HepG2 (cell line): ENCODE data around the gene HK2. TPM values are rescaled to one million over a fixed set of nuclear protein-coding genes. Genes with fewer than 3 reads are reported as not detected.

Source experiments
- CSRNP2 ChIP-seq: sonication (generic); formaldehyde crosslinking; conservative IDR thresholded peaks from 2 replicates; pipeline ENCODE4 v1.8.0; 2022; ENCODE audit warnings: low read depth, missing genetic modification reagents
- GTF2F1 ChIP-seq: fragments of 150-350 bp; IDR thresholded peaks from 2 replicates; pipeline ENCODE4 v1.6.1; 2014; ENCODE audit warnings: low read length
- HNRNPUL1 ChIP-seq: fragments of 200-400 bp; formaldehyde crosslinking; IDR thresholded peaks from 2 replicates; pipeline ENCODE4 v1.6.1; 2017; ENCODE audit warnings: low read depth, mild to moderate bottlenecking, low read length, moderate library complexity
- PHF20 ChIP-seq: sonication (generic); formaldehyde crosslinking; IDR thresholded peaks from 2 replicates; pipeline ENCODE4 v1.5.0; 2020; ENCODE audit warnings: mild to moderate bottlenecking, missing genetic modification reagents
- POGK ChIP-seq: sonication (generic); formaldehyde crosslinking; conservative IDR thresholded peaks from 2 replicates; pipeline ENCODE4 v1.8.0; 2022; ENCODE audit warnings: mild to moderate bottlenecking, moderate library complexity, missing genetic modification reagents
- REST ChIP-seq, 2 experiments: IDR thresholded peaks; 2 replicates each; pipeline ENCODE4 v1.6.1; 2011 to 2012; ENCODE audit warnings: low read length in 2 of 2, borderline replicate concordance in 1 of 2, low read depth in 1 of 2, mild to moderate bottlenecking in 1 of 2, moderate library complexity in 1 of 2
- SNAPC4 ChIP-seq: sonication (generic); formaldehyde crosslinking; IDR thresholded peaks from 2 replicates; pipeline ENCODE4 v1.4.0; 2020; ENCODE audit warnings: mild to moderate bottlenecking, missing genetic modification reagents
- SOX6 ChIP-seq, 2 experiments: fragments of 450-650 bp in 1 of 2; sonication (generic) in 1 of 2; formaldehyde crosslinking in 1 of 2; IDR thresholded peaks; 2 replicates each; pipeline versions ENCODE4 v1.4.0 to v1.6.1; 2017 to 2020; ENCODE audit warnings: antibody characterized with exemption in 1 of 2, mild to moderate bottlenecking in 1 of 2, missing genetic modification reagents in 1 of 2
- YEATS4 ChIP-seq: sonication (generic); formaldehyde crosslinking; IDR thresholded peaks from 2 replicates; pipeline ENCODE4 v1.4.0; 2020; ENCODE audit warnings: missing genetic modification reagents, borderline replicate concordance
- ZC3H13 ChIP-seq: sonication (generic); formaldehyde crosslinking; IDR thresholded peaks from 2 replicates; pipeline ENCODE4 v1.8.1; 2023; ENCODE audit warnings: mild to moderate bottlenecking, missing genetic modification reagents, moderate library complexity
- ZMYM4 ChIP-seq: sonication (generic); formaldehyde crosslinking; IDR thresholded peaks from 2 replicates; pipeline ENCODE4 v1.8.1; 2023; ENCODE audit warnings: mild to moderate bottlenecking, missing genetic modification reagents
- ZNF691 ChIP-seq: sonication (generic); formaldehyde crosslinking; IDR thresholded peaks from 2 replicates; pipeline ENCODE4 v1.4.0; 2020; ENCODE audit warnings: missing genetic modification reagents, low read depth, mild to moderate bottlenecking, borderline replicate concordance
- ZSCAN21 ChIP-seq: sonication (generic); formaldehyde crosslinking; IDR thresholded peaks from 2 replicates; pipeline ENCODE4 v1.8.0; 2022; ENCODE audit warnings: mild to moderate bottlenecking, missing genetic modification reagents, moderate library complexity, borderline replicate concordance
- polyA plus RNA-seq, 8 experiments: library from polyadenylated mRNA; depleted of rRNA in 3 of 8; stranded (reverse) in 7 of 8; unstranded in 1 of 8; fragments of >200 nt; fragmentation: Illumina TruSeq in 4 of 8; extraction: Trizol in 4 of 8; gene quantifications; 2 replicates each; pipeline versions ENCODE4 v1.2.1 to v1.2.3, GENCODE V29; 2011 to 2016; ENCODE audit warnings: low read depth in 4 of 8, missing spikeins in 1 of 8, mixed read lengths in 1 of 8; ENCODE audit not compliant: insufficient read depth in 1 of 8
- total RNA-seq, 5 experiments: library from RNA; depleted of rRNA; stranded (reverse); fragments of >200 nt; fragmentation: Illumina TruSeq; extraction: Trizol; gene quantifications; 2 replicates each; pipeline ENCODE4 v1.2.3, GENCODE V29; 2016; ENCODE audit warnings: low read depth in 1 of 5

The HK2 gene
- total and polyA plus RNA-seq, 2 of the 13 experiments (the other 11 are each of a cell fraction or from before 2014, with no cell fraction given) = 13.2 to 101 TPM

GRCh38 chr2:74939919-74940812 is 106.2 kb downstream of the HK2 start (continued):
- TF ChIP-seq REST (IDR thresholded peaks at IDR 0.05; ENCODE audit: borderline replicate concordance in 1 of 2, low read depth in 1 of 2, low read length in 2 of 2) (no peak; a peak in 1 of 4 replicates), SNAPC4 (CRISPR knock-in tag) (no peak), PHF20 (CRISPR knock-in tag) (no peak), ZSCAN21 (CRISPR knock-in tag) (no peak), ZMYM4 (CRISPR knock-in tag) (peak; percentile 62; the same call in 1 of the 2 replicates), GTF2F1 (no peak), SOX6 (IDR thresholded peaks at IDR 0.05) (no peak), SOX6 (CRISPR knock-in tag; IDR thresholded peaks at IDR 0.05) (peak; percentile 99), ZNF691 (peak; percentile 54; the same call in 1 of the 2 replicates), POGK (CRISPR knock-in tag) (0 out of 2 replicates have a peak, but pooled peaks have one; percentile 24), CSRNP2 (CRISPR knock-in tag) (no peak), HNRNPUL1 (0 out of 2 replicates have a peak, but pooled peaks have one; percentile 53), ZC3H13 (CRISPR knock-in tag) (0 out of 2 replicates have a peak, but pooled peaks have one; percentile 51), YEATS4 (CRISPR knock-in tag) (0 out of 2 replicates have a peak, but pooled peaks have one; percentile 40)
